PFSK-1 (cell line): Measurements from ENCODE around the gene PPARA.

Experiments
- FOXP2 ChIP-seq: optimal IDR thresholded peaks from 2 replicates; pipeline ENCODE3; 2011; ENCODE audit warnings: borderline replicate concordance, control low read depth, inconsistent platforms; ENCODE audit not compliant: insufficient read depth; ENCODE audit errors: extremely low read length, extremely low read depth
- POLR2AphosphoS5 ChIP-seq: IDR thresholded peaks from 2 replicates; pipeline ENCODE4 v1.6.1; 2012; ENCODE audit warnings: low read depth, mild to moderate bottlenecking, control low read depth, low read length, moderate library complexity
- REST ChIP-seq, 2 experiments: IDR thresholded peaks; 2 replicates each; pipeline versions ENCODE4 v1.6.1 to v1.8.0; 2011 to 2012; ENCODE audit warnings: low read depth in 2 of 2, low read length in 2 of 2, control low read depth in 1 of 2, inconsistent platforms in 1 of 2, mild to moderate bottlenecking in 1 of 2, moderate library complexity in 1 of 2; ENCODE audit not compliant: insufficient read depth in 1 of 2
- SIN3A ChIP-seq: IDR thresholded peaks from 2 replicates; pipeline ENCODE4 v1.6.1; 2012; ENCODE audit warnings: mild to moderate bottlenecking, low read length, moderate library complexity, borderline replicate concordance; ENCODE audit not compliant: insufficient read depth

- no peak for TF ChIP-seq FOXP2
- no peak for TF ChIP-seq POLR2AphosphoS5
- no peak for TF ChIP-seq REST (IDR thresholded peaks at IDR 0.05; ENCODE audit: insufficient read depth in 1 of 2, low read depth in 2 of 2, low read length in 2 of 2)
- no peak for TF ChIP-seq SIN3A
Measured at GRCh38 chr22:46140989-46141928, 9.1 kb upstream of the PPARA start.
